Measurements from ENCODE around the gene C18orf63.

The C18orf63 gene

GRCh38 chr18:74396171-74397169 lies 80.8 kb downstream of the C18orf63 start:
- FAIRE-seq (no peak), DNase-seq (ENCODE audit: insufficient read length, low spot score) (no peak)
- TF ChIP-seq CTCF (IDR thresholded peaks at IDR 0.05; ENCODE audit: insufficient read depth, missing control alignments): no peak

GRCh38 chr18:74397572-74397971 lies 81.9 kb downstream of the C18orf63 start:
- no peak for TF ChIP-seq CTCF (IDR thresholded peaks at IDR 0.05; ENCODE audit: insufficient read depth, missing control alignments)

DNA sequence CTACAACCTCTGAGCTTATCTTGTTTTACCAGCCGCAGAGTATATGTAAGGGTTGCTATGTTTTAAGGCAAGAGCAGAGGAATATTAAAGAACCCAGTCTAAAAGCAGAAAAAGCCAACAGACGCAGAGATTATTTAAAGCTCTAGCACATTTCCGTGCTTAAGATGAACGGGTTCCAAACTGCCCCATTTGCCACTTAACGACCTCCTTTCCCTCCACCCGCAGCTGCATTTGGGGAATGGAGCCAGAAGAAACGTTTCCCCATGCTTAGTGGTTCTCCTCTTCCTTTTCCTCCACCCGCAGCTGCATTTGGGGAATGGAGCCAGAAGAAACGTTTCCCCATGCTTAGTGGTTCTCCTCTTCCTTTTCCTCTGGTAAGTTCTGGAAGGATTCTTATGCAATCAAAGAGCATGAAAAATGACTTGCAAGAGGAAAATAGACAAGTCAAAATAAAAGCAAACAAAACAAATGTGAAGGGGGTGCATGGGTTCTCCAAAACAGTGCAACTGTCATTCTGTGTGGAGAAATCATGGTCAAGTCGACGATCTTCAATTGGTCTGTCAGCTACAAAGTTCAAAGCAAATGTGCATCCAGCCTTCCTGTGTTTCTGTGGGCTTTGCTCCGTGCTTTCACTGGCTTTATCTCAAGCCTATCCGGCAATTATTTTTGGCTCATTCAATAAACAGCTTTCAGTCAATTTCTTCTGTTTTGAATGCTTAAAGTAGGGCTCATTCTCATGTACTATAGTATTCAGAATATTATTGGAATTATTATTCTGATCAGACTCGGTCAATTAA lies 83.7 kb downstream of the C18orf63 start:
- FAIRE-seq (peak; percentile 82), DNase-seq (ENCODE audit: insufficient read length, low spot score) (no peak)
- TF ChIP-seq CTCF (IDR thresholded peaks at IDR 0.05; ENCODE audit: insufficient read depth, missing control alignments): no peak

More at GRCh38 chr18:74397572-74397971, 81.9 kb downstream of the C18orf63 start:
- FAIRE-seq (no peak), DNase-seq (ENCODE audit: insufficient read length, low spot score) (no peak)

- FAIRE-seq (no peak), DNase-seq (ENCODE audit: insufficient read length, low spot score) (no peak)
- no peak for TF ChIP-seq CTCF (IDR thresholded peaks at IDR 0.05; ENCODE audit: insufficient read depth, missing control alignments)
Observed at GRCh38 chr18:74400813-74401212, 85.2 kb downstream of the C18orf63 start.

DNA sequence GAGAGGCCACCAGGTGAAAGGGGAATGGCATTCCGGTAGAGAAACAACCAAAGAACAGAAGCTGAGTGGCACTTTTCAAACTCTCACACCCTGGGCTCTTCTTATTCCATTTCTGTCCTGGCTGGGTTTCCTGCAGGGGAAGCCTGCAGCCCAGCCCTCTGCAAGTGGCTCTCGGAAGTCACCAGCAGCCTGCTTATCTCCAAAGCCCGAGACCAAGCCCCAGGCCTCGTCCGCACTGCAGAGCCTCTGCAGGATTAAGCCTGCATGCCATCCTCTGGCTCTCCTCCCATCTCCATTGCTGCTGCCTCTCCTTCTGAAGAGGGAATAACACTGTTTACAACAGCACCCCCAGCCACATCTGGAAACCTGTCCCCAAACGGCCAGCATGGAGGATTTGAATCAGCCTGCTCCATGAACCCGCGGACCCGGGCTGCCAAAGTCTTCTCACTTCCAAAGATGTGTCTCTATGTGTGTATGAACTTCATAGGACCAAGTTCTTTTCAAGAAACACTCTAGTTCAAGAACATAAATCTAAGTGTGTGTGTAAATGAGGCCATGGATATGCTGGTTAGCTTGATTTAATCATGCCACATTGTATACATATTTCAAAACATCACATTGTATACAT lies 87.3 kb downstream of the C18orf63 start:
- FAIRE-seq: peak; percentile 85
- TF ChIP-seq CTCF (IDR thresholded peaks at IDR 0.05; ENCODE audit: insufficient read depth, missing control alignments): no peak
- DNase-seq (ENCODE audit: insufficient read length, low spot score): no peak

DNA sequence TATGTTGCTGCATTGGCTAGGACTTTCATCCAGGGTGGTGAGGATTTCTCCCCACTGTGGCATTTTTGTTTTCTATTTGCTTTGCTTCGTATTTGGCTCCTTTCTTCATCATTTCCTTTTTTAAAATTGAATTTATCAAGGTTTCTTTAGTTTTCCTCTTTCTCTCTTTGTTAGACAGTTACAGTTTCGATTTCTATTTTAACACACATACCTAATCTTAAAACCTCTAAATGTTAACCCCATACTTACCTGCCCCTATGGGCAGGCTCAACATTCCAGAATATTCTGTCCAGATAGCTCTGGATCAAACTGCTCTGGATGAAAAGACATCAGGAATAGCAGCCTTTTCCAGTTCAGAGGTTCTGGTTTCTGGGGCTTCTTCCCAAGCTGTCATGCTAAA lies 92.2 kb downstream of the C18orf63 start:
- DNase-seq (ENCODE audit: insufficient read length, low spot score): no peak
- no peak for TF ChIP-seq CTCF (IDR thresholded peaks at IDR 0.05; ENCODE audit: insufficient read depth, missing control alignments)
- FAIRE-seq: no peak

All from D721Med (cell line).